ENCODE data around the gene RBM39. TPM values are rescaled to one million over a fixed set of nuclear protein-coding genes. Genes with fewer than 3 reads are reported as not detected.

RBM39 gene
- total RNA-seq, 1 experiment from 2014 or later = 347 TPM

- H3T11ph ChIP-seq (ENCODE audit: low read length) = no peak overlapping the region
- no peak overlapping the region for H2BK12ac ChIP-seq (ENCODE audit: insufficient read length, low read depth, low read length)
- H2AK5ac ChIP-seq (ENCODE audit: insufficient read length, low read length) = no peak overlapping the region
- Mint-ChIP-seq H3K27ac (no peak overlapping the region; a peak in 1 of 7 replicates), H3K4me3 (no peak overlapping the region), H3K27me3 (ENCODE audit: low read depth) (no peaks in the 10 kb centered on the region), H3K9me3 (no peaks in the 10 kb centered on the region; a peak in 1 of 5 replicates), H3K36me3 (ENCODE audit: insufficient read depth in 1 of 3, low read depth in 3 of 3) (peaks cover 67 to 99% (median 95%) of the 10 kb centered on the region in 3 experiments), H3K4me1 (peaks cover 19 to 26% of the 10 kb centered on the region in 2 experiments)
- no peak overlapping the region for H2BK5ac ChIP-seq (ENCODE audit: insufficient read length, low read length)
- no peaks in the 10 kb centered on the region for H3K23me2 ChIP-seq (ENCODE audit: insufficient read length, low read depth, low read length, poor library complexity, severe bottlenecking)
- H2BK15ac ChIP-seq (ENCODE audit: low read depth, low read length) = no peak overlapping the region
- H3K9ac ChIP-seq (ENCODE audit: extremely low read depth, insufficient read length, low read length) = no peak overlapping the region
- no peak overlapping the region for H2BK20ac ChIP-seq (ENCODE audit: low read depth, low read length, poor library complexity, severe bottlenecking)
- H3K18ac ChIP-seq (ENCODE audit: insufficient read length, low read depth, low read length) = no peak overlapping the region
- no peaks in the 10 kb centered on the region for H4K20me1 ChIP-seq (ENCODE audit: control insufficient read depth, insufficient read depth, insufficient read length)
- H3K27me3 ChIP-seq (ENCODE audit: insufficient read depth, low read length) = no peaks in the 10 kb centered on the region
- no peak overlapping the region for H3K27ac ChIP-seq (ENCODE audit: insufficient read length, low read depth, low read length)
- no peak overlapping the region for H3K4me2 ChIP-seq (ENCODE audit: insufficient read depth, insufficient read length, low read length)
- no peak overlapping the region for H3K14ac ChIP-seq (ENCODE audit: insufficient read depth, low read length)
- no CpG with 5 or more reads among the region's 7 CpGs for WGBS (ENCODE audit: extremely low coverage, insufficient read length, low lambda C conversion rate)
- no peak overlapping the region for H2BK120ac ChIP-seq (ENCODE audit: low read depth, low read length, poor library complexity, severe bottlenecking)
- no peak overlapping the region for H3K4ac ChIP-seq (ENCODE audit: low read depth, low read length)
- H3K9me3 ChIP-seq (ENCODE audit: control insufficient read depth, low read depth, low read length) = no peaks in the 10 kb centered on the region
- DNase-seq = no peak
- H2AFZ ChIP-seq (ENCODE audit: low read length) = no peak overlapping the region
- peaks cover 33% of the 10 kb centered on the region for H3K79me2 ChIP-seq (ENCODE audit: insufficient read depth, low read length)
- no peaks in the 10 kb centered on the region for H3K4me1 ChIP-seq (ENCODE audit: insufficient read depth, low read length)
- H4K8ac ChIP-seq (replicated peaks; ENCODE audit: insufficient read length, low read depth, low read length) = no peak overlapping the region
- TF ChIP-seq CTCF (conservative IDR thresholded peaks at IDR 0.05) = no peak
- no peak overlapping the region for H4K91ac ChIP-seq (ENCODE audit: insufficient read length, low read depth, low read length)
- H3K23ac ChIP-seq (ENCODE audit: insufficient read length, low read depth, low read length) = no peak overlapping the region
- H4K5ac ChIP-seq (ENCODE audit: insufficient read length, low read depth, low read length) = no peak overlapping the region
- peaks cover 9% of the 10 kb centered on the region for H3K79me1 ChIP-seq (ENCODE audit: insufficient read depth, low read depth, low read length, poor library complexity, severe bottlenecking)
- no peak overlapping the region for H3K56ac ChIP-seq (ENCODE audit: insufficient read length, low read depth, low read length)
Observed at GRCh38 chr20:35735826-35736470, 6.1 kb downstream of the RBM39 start.

All from H9 (cell line).